HG03108 (cell line): ENCODE results near the gene ARSD.
"Not testable (repeated sequence)": the region's sequence is repeated elsewhere in the genome, so short reads cannot be mapped to it uniquely, and the experiment has no call there.

ENCODE experiments used
- ATAC-seq: cut with Tn5 transposase; IDR thresholded peaks from one replicate; pipeline ENCODE4 v1.9.1; 2021; ENCODE audit warnings: moderate library complexity; ENCODE audit not compliant: unreplicated experiment

The ARSD gene

GRCh38 chrX:2928583-2929434, at the start of gene ARSD:
Gene ARSD (minus strand): TSS chrX:2929339. CDS start chrX:2929275, 64 bp downstream.
- peak; percentile 97 for ATAC-seq

GRCh38 chrX:2978639-2979038, 49.5 kb upstream of the ARSD start:
- not testable (repeated sequence) for ATAC-seq

GRCh38 chrX:2974961-2975360, 45.8 kb upstream of the ARSD start:
- ATAC-seq: no peak

GRCh38 chrX:2972391-2972790, 43.3 kb upstream of the ARSD start:
- no peak for ATAC-seq

GRCh38 chrX:2969021-2969420, 39.9 kb upstream of the ARSD start:
- ATAC-seq: no peak

- no peak for ATAC-seq
These were observed 39.1 kb upstream of the ARSD start for GRCh38 chrX:2967998-2968909.

GRCh38 chrX:2967584-2967983, 38.4 kb upstream of the ARSD start:
- no peak for ATAC-seq

- ATAC-seq: no peak
These were observed 37.9 kb upstream of the ARSD start for GRCh38 chrX:2967012-2967411.

GRCh38 chrX:2965965-2966364, 36.8 kb upstream of the ARSD start:
- peak; percentile 69 for ATAC-seq

- ATAC-seq: not testable (repeated sequence)
These were observed 35.1 kb upstream of the ARSD start for GRCh38 chrX:2963992-2964794.

GRCh38 chrX:2963449-2963848, 34.3 kb upstream of the ARSD start:
- ATAC-seq: not testable (repeated sequence)

- no peak for ATAC-seq
These were observed 33.2 kb upstream of the ARSD start for GRCh38 chrX:2962381-2962780.

- ATAC-seq: no peak
These were observed 31.8 kb upstream of the ARSD start for GRCh38 chrX:2960861-2961515.

GRCh38 chrX:2958199-2958598, 29.1 kb upstream of the ARSD start:
- ATAC-seq: no peak

- ATAC-seq: no peak
These were observed 26.7 kb upstream of the ARSD start for GRCh38 chrX:2955838-2956237.

- no peak for ATAC-seq
These were observed 26.1 kb upstream of the ARSD start for GRCh38 chrX:2955281-2955680.

GRCh38 chrX:2954541-2954940, 25.4 kb upstream of the ARSD start:
- no peak for ATAC-seq

GRCh38 chrX:2937942-2938341, 8.8 kb upstream of the ARSD start:
- not testable (repeated sequence) for ATAC-seq

- no peak for ATAC-seq
These were observed 5.9 kb upstream of the ARSD start for GRCh38 chrX:2934715-2935710.
